ENCODE measurements around the gene ZFP2.

DNA sequence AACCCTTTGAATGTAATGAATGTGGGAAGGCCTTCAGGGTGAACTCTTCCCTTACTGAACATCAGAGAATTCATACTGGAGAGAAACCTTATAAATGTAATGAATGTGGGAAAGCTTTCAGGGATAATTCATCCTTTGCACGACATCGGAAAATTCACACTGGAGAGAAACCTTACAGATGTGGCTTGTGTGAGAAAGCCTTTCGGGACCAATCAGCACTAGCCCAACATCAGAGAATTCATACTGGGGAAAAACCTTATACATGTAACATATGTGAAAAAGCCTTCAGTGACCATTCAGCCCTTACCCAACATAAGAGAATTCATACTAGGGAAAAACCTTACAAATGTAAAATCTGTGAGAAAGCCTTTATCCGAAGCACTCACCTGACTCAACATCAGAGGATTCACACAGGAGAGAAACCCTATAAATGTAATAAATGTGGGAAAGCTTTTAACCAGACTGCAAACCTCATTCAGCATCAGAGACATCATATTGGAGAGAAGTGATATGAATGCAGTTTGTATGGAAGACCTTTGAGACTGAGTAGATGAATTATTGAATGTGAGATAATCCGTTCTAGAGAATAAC, 69.8 kb downstream of the ZFP2 start:
- TF ChIP-seq ZNF274 (IDR thresholded peaks at IDR 0.05; ENCODE audit: low read depth, low read length) (peak; percentile 97), YY1 (IDR thresholded peaks at IDR 0.05; ENCODE audit: insufficient read depth, insufficient read length) (no peak), SUZ12 (IDR thresholded peaks at IDR 0.05; ENCODE audit: extremely low read depth, insufficient read depth, insufficient read length) (no peak)
